Neuronal stem cell (in vitro differentiated cells): ENCODE measurements around the gene SLC40A1.

Source experiments
- DNase-seq: peaks from one replicate; pipeline ENCODE4 v3.0.0-alpha.2; 2013; ENCODE audit warnings: low spot score
- H2AFZ ChIP-seq: one replicate; pipeline ENCODE4 v1.6.1; 2013; ENCODE audit warnings: mild to moderate bottlenecking, low read length, inconsistent platforms
- H2AK5ac ChIP-seq: 2 replicates; pipeline ENCODE4 v1.6.1; 2013; ENCODE audit warnings: low read depth, mild to moderate bottlenecking, inconsistent platforms, low read length, moderate library complexity, mixed read lengths
- H2BK120ac ChIP-seq: 2 replicates; pipeline ENCODE4 v1.6.1; 2013; ENCODE audit warnings: low read depth, mild to moderate bottlenecking, inconsistent platforms, low read length, moderate library complexity, mixed read lengths
- H2BK12ac ChIP-seq: one replicate; pipeline ENCODE4 v1.6.1; 2013; ENCODE audit warnings: low read length, inconsistent platforms
- H2BK15ac ChIP-seq: 2 replicates; pipeline ENCODE4 v1.6.1; 2013; ENCODE audit warnings: mild to moderate bottlenecking, low read length, inconsistent platforms, mixed read lengths
- H2BK5ac ChIP-seq: one replicate; pipeline ENCODE4 v1.6.1; 2013; ENCODE audit warnings: inconsistent platforms, mild to moderate bottlenecking, low read length, moderate library complexity
- H3K14ac ChIP-seq: one replicate; pipeline ENCODE4 v1.6.1; 2013; ENCODE audit warnings: low read length, inconsistent platforms
- H3K18ac ChIP-seq: 2 replicates; pipeline ENCODE4 v1.6.1; 2013; ENCODE audit warnings: low read length, inconsistent platforms
- H3K23ac ChIP-seq: 2 replicates; pipeline ENCODE4 v1.6.1; 2013; ENCODE audit warnings: low read depth, mild to moderate bottlenecking, mixed read lengths, low read length, inconsistent platforms; ENCODE audit not compliant: poor library complexity
- H3K27ac ChIP-seq: replicated peaks from 3 replicates; pipeline ENCODE4 v1.5.1; 2013; ENCODE audit warnings: low read length, inconsistent platforms
- H3K27me3 ChIP-seq, 3 experiments: 2 replicates each; pipeline ENCODE4 v1.6.1; 2013; ENCODE audit warnings: low read length in 3 of 3, mild to moderate bottlenecking in 2 of 3, inconsistent platforms in 1 of 3, low read depth in 1 of 3, mixed read lengths in 1 of 3, moderate library complexity in 1 of 3; ENCODE audit not compliant: control insufficient read depth in 3 of 3, insufficient read depth in 3 of 3
- H3K36me3 ChIP-seq, 2 donors: replicated peaks in 1 of 2; 2 replicates each; pipeline ENCODE4 v1.6.1; 2013; ENCODE audit warnings: low read length in 2 of 2; ENCODE audit not compliant: control insufficient read depth in 2 of 2, insufficient read depth in 2 of 2
- H3K4ac ChIP-seq: 2 replicates; pipeline ENCODE4 v1.6.1; 2013; ENCODE audit warnings: inconsistent platforms, mild to moderate bottlenecking, low read length, moderate library complexity
- H3K4me1 ChIP-seq, 2 donors: 1 replicate in 1 of 2; 2 replicates in 1 of 2; pipeline ENCODE4 v1.6.1; 2013; ENCODE audit warnings: low read length in 2 of 2, low read depth in 1 of 2; ENCODE audit not compliant: control insufficient read depth in 2 of 2, insufficient read depth in 1 of 2
- H3K4me2 ChIP-seq: one replicate; pipeline ENCODE4 v1.6.1; 2013; ENCODE audit warnings: mild to moderate bottlenecking, low read length, inconsistent platforms; ENCODE audit not compliant: insufficient read depth, poor library complexity, severe bottlenecking
- H3K4me3 ChIP-seq, 2 donors: 2 replicates each; pipeline ENCODE4 v1.5.1; 2013; ENCODE audit warnings: low read length in 2 of 2, mild to moderate bottlenecking in 2 of 2, inconsistent platforms in 1 of 2, moderate library complexity in 1 of 2
- H3K79me1 ChIP-seq: one replicate; pipeline ENCODE4 v1.6.1; 2013; ENCODE audit warnings: low read depth, mild to moderate bottlenecking, inconsistent platforms, low read length, moderate library complexity
- H3K9ac ChIP-seq: one replicate; pipeline ENCODE4 v1.6.1; 2013; ENCODE audit warnings: mild to moderate bottlenecking, low read depth, low read length, inconsistent platforms; ENCODE audit not compliant: poor library complexity
- H3K9me3 ChIP-seq, 2 donors: replicated peaks in 1 of 2; 2 replicates each; pipeline versions ENCODE3 to v1.6.1; 2013; ENCODE audit warnings: low read length in 2 of 2, mild to moderate bottlenecking in 2 of 2, inconsistent platforms in 1 of 2, low read depth in 1 of 2, mixed read lengths in 1 of 2, moderate library complexity in 1 of 2; ENCODE audit not compliant: control insufficient read depth in 2 of 2, insufficient read depth in 1 of 2
- H4K8ac ChIP-seq: one replicate; pipeline ENCODE4 v1.6.1; 2013; ENCODE audit warnings: low read depth, mild to moderate bottlenecking, inconsistent platforms, low read length, moderate library complexity
- H4K91ac ChIP-seq: one replicate; pipeline ENCODE4 v1.6.1; 2013; ENCODE audit warnings: low read length, low read depth, mild to moderate bottlenecking, inconsistent platforms; ENCODE audit not compliant: poor library complexity
- WGBS, 2 donors: extraction: QIAGEN DNeasy Blood & Tissue Kit; methylation state at CpG; one replicate each; pipeline ENCODE4 v1.1.7; 2013; ENCODE audit warnings: missing lambda C conversion rate in 2 of 2, mixed read lengths in 1 of 2; ENCODE audit not compliant: insufficient read length in 2 of 2, insufficient replicate concordance in 1 of 2; ENCODE audit errors: extremely low coverage in 2 of 2; 5-methylcytosine and 5-hydroxymethylcytosine counted together

Gene SLC40A1

DNA sequence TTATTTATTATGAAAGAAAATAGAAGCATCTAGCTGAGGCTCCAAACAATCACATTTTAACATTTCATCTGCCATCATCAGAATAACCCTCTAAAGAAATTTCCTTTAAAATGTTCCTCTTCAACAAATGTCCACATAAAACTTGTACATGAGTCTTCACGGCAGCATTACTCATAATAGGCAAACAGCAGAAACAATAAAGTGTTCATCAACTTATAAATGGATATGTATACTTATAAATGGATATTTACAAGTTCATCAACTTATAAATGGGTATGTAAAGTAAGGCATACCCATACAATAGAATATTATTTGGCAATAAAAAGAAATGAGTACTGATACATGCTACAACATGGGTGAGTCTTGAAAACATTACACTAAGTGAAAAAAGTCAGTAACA, 47.2 kb upstream of the SLC40A1 start:
- Histone ChIP-seq H2AK5ac (no peak overlapping the region), H3K4ac (no peak overlapping the region), H3K9ac (no peak overlapping the region), H2AFZ (no peak overlapping the region), H3K23ac (no peak overlapping the region), H3K27ac (no peak overlapping the region), H3K79me1 (no peaks in the 10 kb centered on the region), H3K18ac (no peak overlapping the region), H3K36me3 (no peaks in the 10 kb centered on the region), H2BK5ac (no peak overlapping the region), H3K9me3 (no peaks in the 10 kb centered on the region), H3K14ac (no peak overlapping the region), H3K4me2 (no peak overlapping the region), H3K4me1 (no peaks in the 10 kb centered on the region), H4K91ac (no peak overlapping the region), H3K4me3 (no peak overlapping the region), H4K8ac (no peak overlapping the region), H3K27me3 (no peaks in the 10 kb centered on the region), H2BK15ac (no peak overlapping the region), H2BK12ac (no peak overlapping the region), H2BK120ac (no peak overlapping the region)
- WGBS, 2 donors: no CpG with 5 or more reads among the region's 1 CpG
- no peak for DNase-seq

- Histone ChIP-seq H2BK12ac (no peak overlapping the region), H2AK5ac (no peak overlapping the region), H3K9ac (no peak overlapping the region), H2BK5ac (no peak overlapping the region), H3K79me1 (no peaks in the 10 kb centered on the region), H3K9me3 (no peaks in the 10 kb centered on the region), H3K36me3 (no peaks in the 10 kb centered on the region), H3K27ac (no peak overlapping the region), H4K91ac (no peak overlapping the region), H4K8ac (no peak overlapping the region), H2AFZ (no peak overlapping the region), H3K4me2 (no peak overlapping the region), H3K18ac (no peak overlapping the region), H3K4me1 (no peaks in the 10 kb centered on the region), H3K4ac (no peak overlapping the region), H3K23ac (no peak overlapping the region), H3K4me3 (no peak overlapping the region), H2BK15ac (no peak overlapping the region), H2BK120ac (no peak overlapping the region), H3K14ac (no peak overlapping the region), H3K27me3 (no peaks in the 10 kb centered on the region)
- no CpG with 5 or more reads among the region's 2 CpGs for WGBS, 2 donors
- DNase-seq: no peak
Measured at GRCh38 chr2:189625636-189626035, 45.0 kb upstream of the SLC40A1 start.

DNA sequence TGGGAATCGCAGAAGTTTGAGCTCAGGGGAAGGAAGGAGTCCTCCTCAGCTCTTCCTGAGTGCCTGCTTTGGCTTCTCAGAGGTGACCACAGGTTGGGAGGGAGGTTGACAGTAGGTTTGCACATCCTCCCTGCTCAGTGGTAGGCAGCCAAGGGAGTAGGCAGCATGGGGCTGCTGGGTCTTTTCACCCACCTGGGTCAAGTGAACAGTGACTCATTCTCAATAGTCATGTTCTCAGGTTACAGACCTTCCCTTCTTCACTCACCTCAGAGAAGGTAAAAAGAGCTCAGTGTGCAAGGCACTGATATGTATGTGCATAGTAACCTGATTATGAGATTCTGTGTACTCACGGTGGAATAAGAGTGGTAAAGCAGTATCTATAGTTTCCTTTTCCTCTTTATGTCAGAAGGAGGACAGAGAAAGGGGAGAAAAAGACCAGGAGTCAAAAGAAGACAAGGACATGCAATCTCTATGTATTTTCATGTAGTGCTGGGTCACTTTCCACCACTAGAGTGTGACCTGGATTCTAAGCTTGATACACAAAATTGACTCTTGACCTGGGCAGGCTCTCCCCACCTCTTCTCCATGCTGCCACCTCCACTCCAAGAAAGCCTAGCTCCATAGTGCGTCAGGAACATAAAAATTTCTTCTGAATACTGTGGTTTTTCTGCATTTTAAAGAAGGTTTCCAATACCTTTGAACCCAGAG, 44.2 kb upstream of the SLC40A1 start:
- peak overlapping the region in 1 of 2 donors; percentile 44 for H3K4me3 ChIP-seq
- no peak overlapping the region for H2BK120ac ChIP-seq
- H3K18ac ChIP-seq: no peak overlapping the region
- no peak for DNase-seq
- no peak overlapping the region for H3K4me2 ChIP-seq
- H3K36me3 ChIP-seq: no peaks in the 10 kb centered on the region
- H4K8ac ChIP-seq: no peak overlapping the region
- H3K79me1 ChIP-seq: no peaks in the 10 kb centered on the region
- H3K27me3 ChIP-seq: no peaks in the 10 kb centered on the region
- H3K9me3 ChIP-seq: no peaks in the 10 kb centered on the region
- no peak overlapping the region for H2AFZ ChIP-seq
- H4K91ac ChIP-seq: no peak overlapping the region
- no peak overlapping the region for H3K14ac ChIP-seq
- no peaks in the 10 kb centered on the region for H3K4me1 ChIP-seq
- H3K27ac ChIP-seq: no peak overlapping the region
- no peak overlapping the region for H2BK12ac ChIP-seq
- no peak overlapping the region for H3K4ac ChIP-seq
- no peak overlapping the region for H2BK15ac ChIP-seq
- H2AK5ac ChIP-seq: no peak overlapping the region
- no peak overlapping the region for H3K23ac ChIP-seq
- no CpG with 5 or more reads among the region's 3 CpGs for WGBS, 2 donors
- H2BK5ac ChIP-seq: no peak overlapping the region
- H3K9ac ChIP-seq: no peak overlapping the region

DNA sequence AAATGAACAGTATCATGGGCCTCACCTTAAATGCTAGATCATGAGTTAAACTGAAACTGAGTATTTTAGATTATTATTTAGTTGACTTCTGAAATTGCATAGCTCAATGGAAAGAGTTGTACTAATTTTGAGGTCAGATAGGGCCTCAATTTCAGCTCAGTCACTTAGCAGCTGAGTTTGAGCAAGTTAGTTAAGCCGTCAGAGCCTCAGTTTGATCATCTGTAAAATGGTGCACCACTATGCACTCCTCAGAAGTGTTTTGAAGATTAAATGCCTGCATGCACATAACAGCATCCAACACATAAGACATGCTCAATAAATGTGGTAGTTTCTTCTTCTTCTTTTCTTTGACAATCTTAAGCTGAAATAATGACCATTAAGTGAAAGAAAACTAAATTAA, 42.5 kb upstream of the SLC40A1 start:
- no peak overlapping the region for H3K18ac ChIP-seq
- H2BK12ac ChIP-seq: no peak overlapping the region
- no peak overlapping the region for H3K4me3 ChIP-seq
- no peak overlapping the region for H3K14ac ChIP-seq
- H3K27ac ChIP-seq: no peak overlapping the region
- H2AFZ ChIP-seq: no peak overlapping the region
- H3K4me1 ChIP-seq: no peaks in the 10 kb centered on the region
- no CpG with 5 or more reads among the region's 1 CpG for WGBS, 2 donors
- no peak overlapping the region for H2BK15ac ChIP-seq
- H3K4me2 ChIP-seq: no peak overlapping the region
- DNase-seq: no peak
- H3K9ac ChIP-seq: no peak overlapping the region
- no peak overlapping the region for H3K4ac ChIP-seq
- H2AK5ac ChIP-seq: no peak overlapping the region
- no peak overlapping the region for H2BK120ac ChIP-seq
- no peaks in the 10 kb centered on the region for H3K36me3 ChIP-seq
- H3K27me3 ChIP-seq: no peaks in the 10 kb centered on the region
- H3K23ac ChIP-seq: no peak overlapping the region
- H4K91ac ChIP-seq: no peak overlapping the region
- no peak overlapping the region for H2BK5ac ChIP-seq
- H3K9me3 ChIP-seq: no peaks in the 10 kb centered on the region
- H3K79me1 ChIP-seq: no peaks in the 10 kb centered on the region
- H4K8ac ChIP-seq: no peak overlapping the region
